GM04504 (cell line): ENCODE data around the gene LMOD3.

ENCODE experiments used
- DNase-seq: peaks from one replicate; pipeline ENCODE4 v3.0.0-alpha.2; 2012; ENCODE audit warnings: low read depth

The LMOD3 gene

GRCh38 chr3:69058180-69058946 lies 64.0 kb downstream of the LMOD3 start:
- DNase-seq = no peak
